ENCODE results near the gene MKNK1.

- TF ChIP-seq POLR2AphosphoS5 (IDR thresholded peaks at IDR 0.05; ENCODE audit: borderline replicate concordance, low read depth, low read length) (no peak), EZH2 (IDR thresholded peaks at IDR 0.05) (no peak)
Observed at GRCh38 chr1:46569884-46570725, 34.0 kb downstream of the MKNK1 start.
